A549 treated with CpdA at 1 μM for 4 hours (cell line): ENCODE measurements around the gene YBEY. TPM values are rescaled to one million over a fixed set of nuclear protein-coding genes. Genes with fewer than 3 reads are reported as not detected.

Experiments used
- total RNA-seq: library from RNA; stranded (reverse); fragments of 200-300 nt; extraction: Qiagen RNA extraction; gene quantifications from 5 replicates; pipeline ENCODE4 v1.2.3, GENCODE V29; 2022; ENCODE audit warnings: low read depth

The YBEY gene
- 26.4 to 33.8 TPM (median 28.9 TPM) in 5 replicates for total RNA-seq

GRCh38 chr21:46285761-46286647 lies at the start of gene YBEY:
Gene YBEY (plus strand): TSS chr21:46286342. CDS start chr21:46286914, 572 bp downstream.

DNA sequence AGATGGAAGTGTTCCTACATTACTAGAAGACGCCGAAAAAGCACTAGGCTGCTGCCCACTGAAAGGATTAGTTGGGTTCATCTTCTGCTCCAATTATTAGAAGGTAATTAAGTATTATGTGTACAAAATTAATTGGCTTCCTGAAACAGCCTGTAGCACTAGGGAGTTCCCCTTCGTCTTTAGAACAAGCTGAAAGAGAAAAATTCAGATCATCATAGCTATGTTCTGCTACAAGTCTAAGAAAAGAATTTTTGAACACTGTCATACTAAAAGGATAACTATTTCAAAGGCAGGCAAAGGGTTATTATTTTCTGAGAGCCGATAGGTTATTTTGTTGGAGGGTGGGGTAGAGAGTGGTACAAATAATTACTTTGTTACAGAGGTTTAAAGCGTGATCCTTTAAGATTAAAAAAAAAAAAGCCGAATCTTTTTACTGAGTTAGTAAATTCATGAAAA lies 908 bp upstream of the YBEY start, which contains the start of gene MCM3AP:
MCM3AP (minus strand) TSS at position 406 of the 456 bp plus-strand sequence; CDS start at position 81, 325 bp downstream.

DNA sequence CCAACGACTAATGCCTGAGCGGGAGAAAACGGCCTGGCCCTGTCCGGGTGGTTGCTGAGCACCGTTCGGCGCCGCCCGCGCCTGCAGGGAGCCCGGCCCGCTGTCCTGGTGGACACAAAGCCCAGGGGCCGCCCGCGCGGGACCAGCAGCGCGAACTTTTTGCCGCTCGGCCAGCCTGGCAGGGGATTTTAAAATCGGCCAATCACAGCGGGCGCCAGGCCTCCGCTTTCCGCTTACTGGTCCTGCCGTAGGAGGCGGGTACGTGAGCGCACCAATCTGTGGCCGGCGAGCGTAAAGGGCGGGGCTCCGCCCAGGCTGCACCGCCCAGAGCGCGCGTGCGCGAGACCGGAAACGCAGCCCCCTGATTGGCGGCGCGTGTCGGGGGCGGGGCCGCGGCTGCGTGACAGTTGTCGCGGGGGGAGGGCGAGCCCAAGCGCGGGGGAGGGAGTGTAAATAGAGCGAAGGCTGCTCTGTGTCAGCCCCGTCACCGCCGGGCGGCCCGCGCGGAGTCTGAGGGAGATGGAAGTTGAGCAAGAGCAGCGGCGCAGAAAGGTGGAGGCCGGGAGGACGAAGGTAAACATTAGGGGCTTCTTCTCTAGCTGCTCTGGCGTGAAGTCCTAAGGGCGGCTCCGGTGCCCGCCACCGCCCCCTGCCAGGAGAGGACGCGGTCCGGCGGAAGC lies 37.7 kb downstream of the YBEY start, which contains the start of the genes C21orf58 and PCNT:
C21orf58 (minus strand) TSS at position 161 of the 680 bp plus-strand sequence. CDS start 1,132 bp downstream, outside the sequence.
PCNT (plus strand) TSS at position 447 of the 680 bp plus-strand sequence; CDS start at position 520, 73 bp downstream.

Other genes starting within 250 kb of the YBEY start
- gene COL6A2, start 188.2 kb upstream of the YBEY start, total RNA-seq, result 14.1 to 18.0 TPM (median 14.9 TPM) in 5 replicates
- gene FTCD, start 130.8 kb upstream of the YBEY start, total RNA-seq, result 0.05 TPM in 1 of 5 replicates, not detected in the others
- gene SPATC1L, start 101.9 kb upstream of the YBEY start, total RNA-seq, result 0.07 TPM in 1 of 5 replicates, not detected in the others
- 9.8 to 14.5 TPM (median 13.5 TPM) in 5 replicates for gene LSS, start 57.6 kb upstream of the YBEY start, total RNA-seq
- gene MCM3AP, start 731 bp upstream of the YBEY start, total RNA-seq, result 36.8 to 48.1 TPM (median 39.9 TPM) in 5 replicates
- gene C21orf58, start 37.5 kb downstream of the YBEY start, total RNA-seq, result 4.1 to 7.0 TPM (median 5.7 TPM) in 5 replicates
- gene PCNT, start 37.8 kb downstream of the YBEY start, total RNA-seq, result 11.8 to 17.8 TPM (median 15.3 TPM) in 5 replicates
- gene DIP2A, start 172.5 kb downstream of the YBEY start, total RNA-seq, result 10.4 to 14.2 TPM (median 13.3 TPM) in 5 replicates